ENCODE data around the gene POU6F1. TPM values are rescaled to one million over a fixed set of nuclear protein-coding genes. Genes with fewer than 3 reads are reported as not detected.

The POU6F1 gene
- total and polyA plus RNA-seq, 2 of the 8 experiments (the other 6 are each of a cell fraction or from before 2014, with no cell fraction given) = 5.6 to 8.7 TPM

DNA sequence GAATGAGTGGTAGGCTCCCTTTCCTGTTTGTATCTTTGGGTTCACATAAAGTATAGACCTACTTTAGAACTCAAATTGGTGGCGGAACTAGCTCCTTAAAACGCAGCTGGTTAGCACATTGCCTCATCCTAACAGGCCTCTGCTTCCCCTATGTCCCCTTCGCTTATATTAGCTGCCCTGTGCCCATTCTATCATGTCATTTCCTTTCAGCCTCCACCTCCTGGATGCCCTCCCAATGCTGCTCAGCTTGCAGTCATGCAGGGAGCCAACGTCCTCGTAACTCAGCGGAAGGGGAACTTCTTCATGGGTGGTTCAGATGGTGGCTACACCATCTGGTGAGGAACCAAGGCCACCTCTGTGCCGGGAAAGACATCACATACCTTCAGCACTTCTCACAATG, 24.3 kb upstream of the POU6F1 start (continued):
- TF ChIP-seq, protein P1, sequence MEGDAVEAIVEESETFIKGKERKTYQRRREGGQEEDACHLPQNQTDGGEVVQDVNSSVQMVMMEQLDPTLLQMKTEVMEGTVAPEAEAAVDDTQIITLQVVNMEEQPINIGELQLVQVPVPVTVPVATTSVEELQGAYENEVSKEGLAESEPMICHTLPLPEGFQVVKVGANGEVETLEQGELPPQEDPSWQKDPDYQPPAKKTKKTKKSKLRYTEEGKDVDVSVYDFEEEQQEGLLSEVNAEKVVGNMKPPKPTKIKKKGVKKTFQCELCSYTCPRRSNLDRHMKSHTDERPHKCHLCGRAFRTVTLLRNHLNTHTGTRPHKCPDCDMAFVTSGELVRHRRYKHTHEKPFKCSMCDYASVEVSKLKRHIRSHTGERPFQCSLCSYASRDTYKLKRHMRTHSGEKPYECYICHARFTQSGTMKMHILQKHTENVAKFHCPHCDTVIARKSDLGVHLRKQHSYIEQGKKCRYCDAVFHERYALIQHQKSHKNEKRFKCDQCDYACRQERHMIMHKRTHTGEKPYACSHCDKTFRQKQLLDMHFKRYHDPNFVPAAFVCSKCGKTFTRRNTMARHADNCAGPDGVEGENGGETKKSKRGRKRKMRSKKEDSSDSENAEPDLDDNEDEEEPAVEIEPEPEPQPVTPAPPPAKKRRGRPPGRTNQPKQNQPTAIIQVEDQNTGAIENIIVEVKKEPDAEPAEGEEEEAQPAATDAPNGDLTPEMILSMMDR (IDR thresholded peaks at IDR 0.05; ENCODE audit: control extremely low read depth in 1 of 3, insufficient read depth in 1 of 3, low read depth in 1 of 3, low read length in 3 of 3) = no peak

Data from H1 (cell line).